HepG2 (cell line): ENCODE results near the gene OLFM3. TPM values are rescaled to one million over a fixed set of nuclear protein-coding genes. Genes with fewer than 3 reads are reported as not detected.

Experiments used
- ATAC-seq: fragments of 200-7000 bp; cut with Tn5 transposase; 3 replicates; pipeline ENCODE4 v1.9.1; 2020; ENCODE audit warnings: mild to moderate bottlenecking, moderate library complexity
- BruUV-seq: library from RNA; stranded (reverse); fragments of 400-500 nt; replicated peaks from 2 replicates; lab custom pipeline; 2021; lab: Mats Ljungman, UMichigan
- CTCF ChIA-PET: fragments of 300-600 bp; formaldehyde crosslinking; extraction: SDS; loops from one replicate; lab custom pipeline; 2021; ENCODE audit warnings: low total read pairs, inconsistent platforms, low intra/inter-chr PET ratio; lab: Yijun Ruan, JAX
- POLR2A ChIA-PET: fragments of 350-600 bp; sonication (Branson Sonifier 250); formaldehyde crosslinking; loops from one replicate; lab custom pipeline; 2020; ENCODE audit warnings: antibody characterized with exemption, inconsistent platforms; lab: Yijun Ruan, JAX
- DNase-seq: peaks from one replicate; pipeline ENCODE4 v3.0.0-alpha.2; 2015; ENCODE audit warnings: low spot score
- FAIRE-seq: peaks from 3 replicates; lab custom pipeline; 2011; peaks lifted over from hg19 to GRCh38; lab: Jason Lieb, UNC
- H2AFZ ChIP-seq: one replicate; pipeline ENCODE4 v1.6.1; 2011; ENCODE audit warnings: low read length, inconsistent platforms
- H3K27ac ChIP-seq: fragments of 300-600 bp; 3 replicates; pipeline ENCODE4 v1.8.0; 2011; ENCODE audit warnings: mixed run types, mild to moderate bottlenecking, mixed read lengths, low read length, inconsistent platforms; ENCODE audit not compliant: insufficient read depth; ENCODE audit errors: extremely low read length
- H3K27me3 ChIP-seq, 2 experiments: fragments of 200-600 bp in 1 of 2; 2 replicates in 1 of 2; 3 replicates in 1 of 2; pipeline versions ENCODE4 v1.6.0 to v1.8.0; 2011; ENCODE audit warnings: low read length in 2 of 2, mild to moderate bottlenecking in 2 of 2, moderate library complexity in 2 of 2, inconsistent platforms in 1 of 2; ENCODE audit not compliant: insufficient read depth in 2 of 2, control insufficient read depth in 1 of 2
- H3K36me3 ChIP-seq, 2 experiments: fragments of 200-600 bp in 1 of 2; replicated peaks in 1 of 2; 2 replicates in 1 of 2; 3 replicates in 1 of 2; pipeline versions ENCODE4 v1.5.1 to v1.8.0; 2011; ENCODE audit warnings: low read length in 2 of 2, inconsistent platforms in 1 of 2; ENCODE audit not compliant: insufficient read depth in 2 of 2, control insufficient read depth in 1 of 2
- H3K4me1 ChIP-seq: 2 replicates; pipeline ENCODE4 v1.5.1; 2012; ENCODE audit warnings: low read length, inconsistent platforms; ENCODE audit not compliant: insufficient read depth
- H3K4me2 ChIP-seq: 2 replicates; pipeline ENCODE4 v1.6.0; 2011; ENCODE audit warnings: low read depth, low read length, inconsistent platforms
- H3K4me3 ChIP-seq, 3 experiments: fragments of 200-600 bp in 1 of 3; sonication (generic), shearing (Covaris generic) in 1 of 3; replicated peaks in 1 of 3; 2 replicates each; pipeline ENCODE4 v1.5.1; 2011 to 2016; ENCODE audit warnings: low read length in 3 of 3, inconsistent platforms in 2 of 3, low read depth in 2 of 3, mild to moderate bottlenecking in 2 of 3, control low read depth in 1 of 3, mixed read lengths in 1 of 3; ENCODE audit not compliant: insufficient read depth in 1 of 3
- H3K79me2 ChIP-seq: one replicate; pipeline ENCODE4 v1.6.1; 2011; ENCODE audit warnings: low read length, inconsistent platforms; ENCODE audit not compliant: insufficient read depth
- H3K9ac ChIP-seq: 2 replicates; pipeline ENCODE4 v1.6.0; 2011; ENCODE audit warnings: mild to moderate bottlenecking, low read depth, low read length, inconsistent platforms; ENCODE audit not compliant: insufficient read depth
- H3K9me3 ChIP-seq: 2 replicates; pipeline ENCODE4 v1.5.1; 2012; ENCODE audit warnings: mild to moderate bottlenecking, low read length
- H4K20me1 ChIP-seq: 2 replicates; pipeline ENCODE4 v1.6.0; 2011; ENCODE audit warnings: inconsistent platforms, mild to moderate bottlenecking, low read length, moderate library complexity; ENCODE audit not compliant: insufficient read depth
- BCL6 ChIP-seq: IDR thresholded peaks from 2 replicates; pipeline ENCODE4 v1.6.1; 2016; ENCODE audit warnings: missing genetic modification reagents, missing compliant biosample characterization
- MEIS1 ChIP-seq: sonication (generic); formaldehyde crosslinking; IDR thresholded peaks from 2 replicates; pipeline ENCODE4 v1.9.0; 2021; ENCODE audit warnings: mild to moderate bottlenecking, missing genetic modification reagents, moderate library complexity, borderline replicate concordance
- MXD1 ChIP-seq: sonication (generic); formaldehyde crosslinking; IDR thresholded peaks from 2 replicates; pipeline ENCODE4 v1.4.0; 2020; ENCODE audit warnings: mild to moderate bottlenecking, missing genetic modification reagents
- TCF7 ChIP-seq: sonication (generic); IDR thresholded peaks from 2 replicates; pipeline ENCODE4 v1.6.1; 2016; ENCODE audit warnings: antibody characterized with exemption, low read depth
- ZBTB8A ChIP-seq: sonication (generic); formaldehyde crosslinking; IDR thresholded peaks from 2 replicates; pipeline ENCODE4 v1.4.0; 2020; ENCODE audit warnings: mild to moderate bottlenecking, low read depth, missing genetic modification reagents, borderline replicate concordance
- ZNF180 ChIP-seq: sonication (generic); formaldehyde crosslinking; IDR thresholded peaks from 2 replicates; pipeline ENCODE4 v1.4.0; 2020; ENCODE audit warnings: low read depth, missing genetic modification reagents, borderline replicate concordance
- ZNF512B ChIP-seq: sonication (generic); formaldehyde crosslinking; IDR thresholded peaks from 2 replicates; pipeline ENCODE4 v1.5.1; 2020; ENCODE audit warnings: missing genetic modification reagents, mild to moderate bottlenecking, borderline replicate concordance
- ZNF850 ChIP-seq: sonication (generic); formaldehyde crosslinking; conservative IDR thresholded peaks from 2 replicates; pipeline ENCODE4 v1.9.0; 2021; ENCODE audit warnings: mild to moderate bottlenecking, missing genetic modification reagents
- WGBS: methylation state at CpG from one replicate; pipeline ENCODE4 v1.1.6; 2017; ENCODE audit warnings: low lambda C conversion rate; 5-methylcytosine and 5-hydroxymethylcytosine counted together
- in situ Hi-C: cut with HindIII; loops from 2 replicates; pipeline ENCODE4 v1.10.0; 2017; ENCODE audit warnings: low pct_unique_long_range_greater_than_20kb; ENCODE audit not compliant: extremely low pct_ligation_motif_present
- intact Hi-C: fragments of 100-400 bp; cut with micrococcal nuclease; formaldehyde crosslinking; loops from one replicate; pipeline ENCODE4 v1.10.0; 2022; ENCODE audit not compliant: unreplicated experiment
- polyA plus RNA-seq, 8 experiments: library from polyadenylated mRNA; depleted of rRNA in 3 of 8; stranded (reverse) in 7 of 8; unstranded in 1 of 8; fragments of >200 nt; fragmentation: Illumina TruSeq in 4 of 8; extraction: Trizol in 4 of 8; gene quantifications; 2 replicates each; pipeline versions ENCODE4 v1.2.1 to v1.2.3, GENCODE V29; 2011 to 2016; ENCODE audit warnings: low read depth in 4 of 8, missing spikeins in 1 of 8, mixed read lengths in 1 of 8; ENCODE audit not compliant: insufficient read depth in 1 of 8
- total RNA-seq, 5 experiments: library from RNA; depleted of rRNA; stranded (reverse); fragments of >200 nt; fragmentation: Illumina TruSeq; extraction: Trizol; gene quantifications; 2 replicates each; pipeline ENCODE4 v1.2.3, GENCODE V29; 2016; ENCODE audit warnings: low read depth in 1 of 5

The OLFM3 gene
- total and polyA plus RNA-seq, 2 of the 13 experiments (the other 11 are each of a cell fraction or from before 2014, with no cell fraction given), result not detected

GRCh38 chr1:101977266-101977665 is 19.5 kb downstream of the OLFM3 start (continued):
- TF ChIP-seq ZNF512B (CRISPR knock-in tag) (no peak), ZNF180 (CRISPR knock-in tag) (no peak), MEIS1 (CRISPR knock-in tag) (no peak), ZBTB8A (CRISPR knock-in tag) (no peak), BCL6 (no peak), TCF7 (no peak)
- TF ChIP-seq, all 625 proteins: peak for 0

GRCh38 chr1:101976161-101976560 is 20.6 kb downstream of the OLFM3 start:
- peaks cover 20% of the 10 kb centered on the region; the same call in 1 of the 2 replicates for H3K9me3 ChIP-seq
- TF ChIP-seq ZNF850 (CRISPR knock-in tag) (no peak), MXD1 (CRISPR knock-in tag) (no peak)
- TF ChIP-seq, all 625 proteins: peak for 0
- no peak for ATAC-seq
- Histone ChIP-seq H3K9ac (no peak overlapping the region), H3K4me1 (no peaks in the 10 kb centered on the region), H2AFZ (no peak overlapping the region), H3K27me3 (no peaks in the 10 kb centered on the region; a peak in 1 of 5 replicates), H3K4me3 (no peak overlapping the region), H3K36me3 (no peaks in the 10 kb centered on the region), H3K79me2 (no peaks in the 10 kb centered on the region), H3K4me2 (no peak overlapping the region), H3K27ac (no peak overlapping the region), H4K20me1 (no peaks in the 10 kb centered on the region)
- intact Hi-C loops (no loop called here), in situ Hi-C loops (no loop called here)
- DNase-seq, result no peak
- FAIRE-seq, result no peak
- POLR2A ChIA-PET, result no interaction called here
- 2% methylated on average over 3 of the region's 3 CpGs for WGBS
- CTCF ChIA-PET, result no interaction called here
- no TSS peak for BruUV-seq
